HepG2 (cell line): Measurements from ENCODE around the gene TPSD1. TPM values are rescaled to one million over a fixed set of nuclear protein-coding genes. Genes with fewer than 3 reads are reported as not detected.

Experiments used
- ATAC-seq: fragments of 200-7000 bp; cut with Tn5 transposase; 3 replicates; pipeline ENCODE4 v1.9.1; 2020; ENCODE audit warnings: mild to moderate bottlenecking, moderate library complexity
- BruUV-seq: library from RNA; stranded (reverse); fragments of 400-500 nt; replicated peaks from 2 replicates; lab custom pipeline; 2021; lab: Mats Ljungman, UMichigan
- CTCF ChIA-PET: fragments of 300-600 bp; formaldehyde crosslinking; extraction: SDS; loops from one replicate; lab custom pipeline; 2021; ENCODE audit warnings: low total read pairs, inconsistent platforms, low intra/inter-chr PET ratio; lab: Yijun Ruan, JAX
- POLR2A ChIA-PET: fragments of 350-600 bp; sonication (Branson Sonifier 250); formaldehyde crosslinking; loops from one replicate; lab custom pipeline; 2020; ENCODE audit warnings: antibody characterized with exemption, inconsistent platforms; lab: Yijun Ruan, JAX
- DNase-seq: peaks from one replicate; pipeline ENCODE4 v3.0.0-alpha.2; 2015; ENCODE audit warnings: low spot score
- FAIRE-seq: peaks from 3 replicates; lab custom pipeline; 2011; peaks lifted over from hg19 to GRCh38; lab: Jason Lieb, UNC
- H2AFZ ChIP-seq: one replicate; pipeline ENCODE4 v1.6.1; 2011; ENCODE audit warnings: low read length, inconsistent platforms
- H3K27ac ChIP-seq: fragments of 300-600 bp; 3 replicates; pipeline ENCODE4 v1.8.0; 2011; ENCODE audit warnings: mixed run types, mild to moderate bottlenecking, mixed read lengths, low read length, inconsistent platforms; ENCODE audit not compliant: insufficient read depth; ENCODE audit errors: extremely low read length
- H3K27me3 ChIP-seq, 2 experiments: fragments of 200-600 bp in 1 of 2; 2 replicates in 1 of 2; 3 replicates in 1 of 2; pipeline versions ENCODE4 v1.6.0 to v1.8.0; 2011; ENCODE audit warnings: low read length in 2 of 2, mild to moderate bottlenecking in 2 of 2, moderate library complexity in 2 of 2, inconsistent platforms in 1 of 2; ENCODE audit not compliant: insufficient read depth in 2 of 2, control insufficient read depth in 1 of 2
- H3K36me3 ChIP-seq, 2 experiments: fragments of 200-600 bp in 1 of 2; replicated peaks in 1 of 2; 2 replicates in 1 of 2; 3 replicates in 1 of 2; pipeline versions ENCODE4 v1.5.1 to v1.8.0; 2011; ENCODE audit warnings: low read length in 2 of 2, inconsistent platforms in 1 of 2; ENCODE audit not compliant: insufficient read depth in 2 of 2, control insufficient read depth in 1 of 2
- H3K4me1 ChIP-seq: 2 replicates; pipeline ENCODE4 v1.5.1; 2012; ENCODE audit warnings: low read length, inconsistent platforms; ENCODE audit not compliant: insufficient read depth
- H3K4me2 ChIP-seq: 2 replicates; pipeline ENCODE4 v1.6.0; 2011; ENCODE audit warnings: low read depth, low read length, inconsistent platforms
- H3K4me3 ChIP-seq, 3 experiments: fragments of 200-600 bp in 1 of 3; sonication (generic), shearing (Covaris generic) in 1 of 3; replicated peaks in 1 of 3; 2 replicates each; pipeline ENCODE4 v1.5.1; 2011 to 2016; ENCODE audit warnings: low read length in 3 of 3, inconsistent platforms in 2 of 3, low read depth in 2 of 3, mild to moderate bottlenecking in 2 of 3, control low read depth in 1 of 3, mixed read lengths in 1 of 3; ENCODE audit not compliant: insufficient read depth in 1 of 3
- H3K79me2 ChIP-seq: one replicate; pipeline ENCODE4 v1.6.1; 2011; ENCODE audit warnings: low read length, inconsistent platforms; ENCODE audit not compliant: insufficient read depth
- H3K9ac ChIP-seq: 2 replicates; pipeline ENCODE4 v1.6.0; 2011; ENCODE audit warnings: mild to moderate bottlenecking, low read depth, low read length, inconsistent platforms; ENCODE audit not compliant: insufficient read depth
- H3K9me3 ChIP-seq: 2 replicates; pipeline ENCODE4 v1.5.1; 2012; ENCODE audit warnings: mild to moderate bottlenecking, low read length
- H4K20me1 ChIP-seq: 2 replicates; pipeline ENCODE4 v1.6.0; 2011; ENCODE audit warnings: inconsistent platforms, mild to moderate bottlenecking, low read length, moderate library complexity; ENCODE audit not compliant: insufficient read depth
- JDP2 ChIP-seq: sonication (generic); formaldehyde crosslinking; IDR thresholded peaks from 2 replicates; pipeline ENCODE4 v1.8.1; 2022; ENCODE audit warnings: missing genetic modification reagents, borderline replicate concordance
- MBNL3 ChIP-seq: fragments of 250-450 bp; sonication (Bioruptor Pico); conservative IDR thresholded peaks from 2 replicates; pipeline ENCODE4 v1.8.0; 2022; ENCODE audit warnings: mild to moderate bottlenecking, inconsistent platforms
- MNT ChIP-seq: fragments of 450-650 bp; IDR thresholded peaks from 2 replicates; pipeline ENCODE4 v1.6.1; 2016
- MTA1 ChIP-seq: sonication (generic); formaldehyde crosslinking; IDR thresholded peaks from 2 replicates; pipeline ENCODE4 v1.4.0; 2020; ENCODE audit warnings: missing genetic modification reagents, mild to moderate bottlenecking, borderline replicate concordance
- NFATC3 ChIP-seq: sonication (generic); formaldehyde crosslinking; IDR thresholded peaks from 2 replicates; pipeline ENCODE4 v1.5.1; 2020; ENCODE audit warnings: mild to moderate bottlenecking, missing genetic modification reagents
- SP5 ChIP-seq: IDR thresholded peaks from 2 replicates; pipeline ENCODE4 v1.6.1; 2016; ENCODE audit warnings: low read depth, borderline replicate concordance
- THRA ChIP-seq: sonication (generic); formaldehyde crosslinking; IDR thresholded peaks from 2 replicates; pipeline ENCODE4 v1.4.0; 2020; ENCODE audit warnings: missing genetic modification reagents, borderline replicate concordance
- ZFAT ChIP-seq: sonication (generic); formaldehyde crosslinking; conservative IDR thresholded peaks from 2 replicates; pipeline ENCODE4 v1.8.1; 2023; ENCODE audit warnings: missing genetic modification reagents, inconsistent platforms
- ZNF484 ChIP-seq: sonication (generic); formaldehyde crosslinking; IDR thresholded peaks from 2 replicates; pipeline ENCODE4 v1.5.1; 2020; ENCODE audit warnings: mild to moderate bottlenecking, low read depth, missing genetic modification reagents, borderline replicate concordance
- ZNF629 ChIP-seq: sonication (generic); formaldehyde crosslinking; conservative IDR thresholded peaks from 2 replicates; pipeline ENCODE4 v1.5.0; 2020; ENCODE audit warnings: missing genetic modification reagents
- ZNF672 ChIP-seq: sonication (generic); formaldehyde crosslinking; IDR thresholded peaks from 2 replicates; pipeline ENCODE4 v1.8.1; 2022; ENCODE audit warnings: missing genetic modification reagents
- WGBS: methylation state at CpG from one replicate; pipeline ENCODE4 v1.1.6; 2017; ENCODE audit warnings: low lambda C conversion rate; 5-methylcytosine and 5-hydroxymethylcytosine counted together
- in situ Hi-C: cut with HindIII; loops from 2 replicates; pipeline ENCODE4 v1.10.0; 2017; ENCODE audit warnings: low pct_unique_long_range_greater_than_20kb; ENCODE audit not compliant: extremely low pct_ligation_motif_present
- intact Hi-C: fragments of 100-400 bp; cut with micrococcal nuclease; formaldehyde crosslinking; loops from one replicate; pipeline ENCODE4 v1.10.0; 2022; ENCODE audit not compliant: unreplicated experiment
- polyA plus RNA-seq, 8 experiments: library from polyadenylated mRNA; depleted of rRNA in 3 of 8; stranded (reverse) in 7 of 8; unstranded in 1 of 8; fragments of >200 nt; fragmentation: Illumina TruSeq in 4 of 8; extraction: Trizol in 4 of 8; gene quantifications; 2 replicates each; pipeline versions ENCODE4 v1.2.1 to v1.2.3, GENCODE V29; 2011 to 2016; ENCODE audit warnings: low read depth in 4 of 8, missing spikeins in 1 of 8, mixed read lengths in 1 of 8; ENCODE audit not compliant: insufficient read depth in 1 of 8
- total RNA-seq, 5 experiments: library from RNA; depleted of rRNA; stranded (reverse); fragments of >200 nt; fragmentation: Illumina TruSeq; extraction: Trizol; gene quantifications; 2 replicates each; pipeline ENCODE4 v1.2.3, GENCODE V29; 2016; ENCODE audit warnings: low read depth in 1 of 5

TPSD1 gene
- total and polyA plus RNA-seq, 2 of the 13 experiments (the other 11 are each of a cell fraction or from before 2014, with no cell fraction given) = not detected

- in situ Hi-C loops = loop anchor here (25.0 kb wide), 1 partner anchor 405 kb away; the partner anchor contains the start of gene GNG13
Observed at GRCh38 chr16:1216681-1217400, 39.0 kb upstream of the TPSD1 start.

GRCh38 chr16:1217526-1217925, 38.3 kb upstream of the TPSD1 start:
- Histone ChIP-seq H3K27me3 (peaks cover 0 to 12% of the 10 kb centered on the region in 2 experiments; a peak in 3 of 5 replicates), H2AFZ (no peak overlapping the region), H3K9me3 (no peaks in the 10 kb centered on the region), H3K79me2 (no peaks in the 10 kb centered on the region), H3K4me1 (no peaks in the 10 kb centered on the region), H3K4me2 (no peak overlapping the region), H3K27ac (no peak overlapping the region), H3K4me3 (no peak overlapping the region), H3K36me3 (no peaks in the 10 kb centered on the region; a peak in 1 of 5 replicates), H3K9ac (no peak overlapping the region), H4K20me1 (no peaks in the 10 kb centered on the region)
- in situ Hi-C loops = loop anchor here (25.0 kb wide), 1 partner anchor 405 kb away; the partner anchor contains the start of gene GNG13
- CTCF ChIA-PET = no interaction called here
- POLR2A ChIA-PET = no interaction called here
- WGBS = 96% methylated on average over 5 of the region's 24 CpGs
- intact Hi-C loops = no loop called here
- no peak for ATAC-seq
- no peak for DNase-seq
- FAIRE-seq = no peak
- BruUV-seq = no TSS peak
- no peak for TF ChIP-seq ZNF629 (CRISPR knock-in tag)
- no peak for TF ChIP-seq THRA (CRISPR knock-in tag)
- no peak for TF ChIP-seq NFATC3 (CRISPR knock-in tag)
- no peak for TF ChIP-seq MBNL3
- TF ChIP-seq ZNF672 (CRISPR knock-in tag) = no peak
- TF ChIP-seq MTA1 (CRISPR knock-in tag) = no peak
- no peak for TF ChIP-seq ZFAT (CRISPR knock-in tag)
- TF ChIP-seq JDP2 (CRISPR knock-in tag) = no peak

More at GRCh38 chr16:1216681-1217400, 39.0 kb upstream of the TPSD1 start:
- Histone ChIP-seq H4K20me1 (no peaks in the 10 kb centered on the region), H3K4me3 (no peak overlapping the region), H3K27me3 (peaks cover 0 to 5% of the 10 kb centered on the region in 2 experiments; a peak in 1 of 5 replicates), H3K27ac (no peak overlapping the region), H3K9me3 (no peaks in the 10 kb centered on the region), H3K9ac (no peak overlapping the region), H3K79me2 (no peaks in the 10 kb centered on the region), H3K4me2 (no peak overlapping the region), H3K36me3 (no peaks in the 10 kb centered on the region; a peak in 1 of 5 replicates), H3K4me1 (no peaks in the 10 kb centered on the region), H2AFZ (no peak overlapping the region)
- ATAC-seq (no peak), FAIRE-seq (no peak), DNase-seq (no peak)
- TF ChIP-seq SP5 (CRISPR knock-in tag) (no peak), ZNF484 (CRISPR knock-in tag) (no peak), MNT (peak; percentile 76)
- no TSS peak for BruUV-seq
- WGBS = 69% methylated on average over 7 of the region's 32 CpGs
- ChIA-PET CTCF (no interaction called here), POLR2A (no interaction called here)
- intact Hi-C loops = no loop called here
